MCF 10A (cell line): ENCODE measurements around the gene ABCG1. TPM values are rescaled to one million over a fixed set of nuclear protein-coding genes. Genes with fewer than 3 reads are reported as not detected.

Source experiments
- BruUV-seq: library from RNA; stranded (reverse); fragments of 400-500 nt; replicated peaks from 2 replicates; lab custom pipeline; 2021; lab: Mats Ljungman, UMichigan
- CTCF ChIA-PET: fragments of 300-600 bp; sonication (Branson Sonifier 250); formaldehyde crosslinking; extraction: SDS; loops from one replicate; lab custom pipeline; 2021; ENCODE audit warnings: antibody characterized with exemption, inconsistent platforms; lab: Yijun Ruan, JAX
- POLR2A ChIA-PET: fragments of 300-600, 350-650 bp; sonication (Branson Sonifier 250); formaldehyde crosslinking; extraction: SDS; loops from one replicate; lab custom pipeline; 2020; ENCODE audit warnings: antibody characterized with exemption, inconsistent platforms; lab: Yijun Ruan, JAX
- DNase-seq: peaks from one replicate; pipeline ENCODE4 v3.0.0-alpha.2; 2018; ENCODE audit not compliant: unreplicated experiment
- H3K27ac Mint-ChIP-seq: one replicate; pipeline ENCODE4 v1.8.0; 2022; ENCODE audit warnings: mild to moderate bottlenecking, low read depth, mixed read lengths; ENCODE audit not compliant: unreplicated experiment
- H3K27me3 Mint-ChIP-seq: one replicate; pipeline ENCODE4 v1.8.0; 2022; ENCODE audit warnings: mixed read lengths; ENCODE audit not compliant: insufficient read depth, unreplicated experiment
- H3K36me3 Mint-ChIP-seq: one replicate; pipeline ENCODE4 v1.8.0; 2022; ENCODE audit warnings: mild to moderate bottlenecking, moderate library complexity, mixed read lengths; ENCODE audit not compliant: insufficient read depth, unreplicated experiment
- H3K4me1 Mint-ChIP-seq: one replicate; pipeline ENCODE4 v1.8.0; 2022; ENCODE audit warnings: mixed read lengths; ENCODE audit not compliant: insufficient read depth, unreplicated experiment
- H3K4me3 Mint-ChIP-seq: one replicate; pipeline ENCODE4 v1.8.0; 2022; ENCODE audit warnings: mild to moderate bottlenecking, moderate library complexity, mixed read lengths; ENCODE audit not compliant: unreplicated experiment
- H3K9me3 Mint-ChIP-seq: one replicate; pipeline ENCODE4 v1.8.0; 2022; ENCODE audit warnings: mixed read lengths; ENCODE audit not compliant: unreplicated experiment
- intact Hi-C: fragments of 100-400 bp; cut with micrococcal nuclease; formaldehyde crosslinking; loops from 2 replicates; pipeline ENCODE4 v1.14.1; 2022
- total RNA-seq: library from RNA; stranded (reverse); gene quantifications from 2 replicates; pipeline ENCODE4 v1.2.3, GENCODE V29; 2022
- TF ChIP-seq, protein P1 (sequence below): fragments of 200-600 bp; IDR thresholded peaks from one replicate; pipeline ENCODE4 v1.8.0; 2022; ENCODE audit warnings: antibody characterized with exemption, mild to moderate bottlenecking; ENCODE audit not compliant: unreplicated experiment

Gene ABCG1
- total RNA-seq, 1 experiment from 2014 or later, result 25.5 TPM

DNA sequence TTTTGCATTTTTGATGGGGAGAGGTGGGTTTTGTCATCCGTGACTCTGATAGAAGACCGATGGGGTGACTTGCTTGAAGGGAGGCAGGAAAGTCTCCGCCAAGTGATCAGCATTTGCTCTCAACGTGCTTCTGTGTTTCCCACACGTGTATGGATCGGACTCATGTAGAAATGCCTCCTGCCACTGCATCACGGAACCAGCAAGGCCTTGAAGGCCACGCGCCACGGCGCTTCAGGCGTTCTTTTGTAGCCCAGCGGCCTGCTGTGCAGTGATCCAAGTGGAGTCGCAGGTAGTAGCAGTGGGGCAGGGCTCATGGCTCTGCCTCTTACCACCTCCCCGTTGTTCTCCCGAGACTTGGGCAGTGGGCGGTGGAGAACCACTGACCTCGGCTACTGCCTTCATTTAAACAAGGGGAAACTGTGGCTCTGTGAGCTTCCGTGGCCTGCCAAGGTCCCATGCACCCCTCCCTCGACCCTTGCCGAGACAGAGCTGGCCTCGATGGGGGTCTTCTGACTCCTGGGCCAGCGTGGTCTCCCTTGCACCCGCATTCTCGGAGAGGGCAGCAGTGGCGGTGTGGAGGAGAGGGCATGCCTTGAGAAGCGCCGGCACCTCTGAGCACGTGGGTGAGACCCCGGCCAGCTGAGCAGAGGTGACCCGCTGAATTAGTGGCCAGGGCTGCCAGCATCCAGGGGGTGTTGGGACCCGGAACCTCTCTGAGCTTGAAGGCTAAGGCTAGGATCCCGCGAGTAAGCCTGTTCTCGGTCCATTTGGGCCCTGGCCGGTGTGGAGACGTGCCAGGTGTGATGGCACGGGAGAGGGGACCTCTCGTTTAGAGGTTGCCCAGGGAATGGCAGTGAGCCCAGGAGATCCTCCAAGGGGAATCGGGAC lies 46.1 kb upstream of the ABCG1 start:
- TF ChIP-seq, protein P1, sequence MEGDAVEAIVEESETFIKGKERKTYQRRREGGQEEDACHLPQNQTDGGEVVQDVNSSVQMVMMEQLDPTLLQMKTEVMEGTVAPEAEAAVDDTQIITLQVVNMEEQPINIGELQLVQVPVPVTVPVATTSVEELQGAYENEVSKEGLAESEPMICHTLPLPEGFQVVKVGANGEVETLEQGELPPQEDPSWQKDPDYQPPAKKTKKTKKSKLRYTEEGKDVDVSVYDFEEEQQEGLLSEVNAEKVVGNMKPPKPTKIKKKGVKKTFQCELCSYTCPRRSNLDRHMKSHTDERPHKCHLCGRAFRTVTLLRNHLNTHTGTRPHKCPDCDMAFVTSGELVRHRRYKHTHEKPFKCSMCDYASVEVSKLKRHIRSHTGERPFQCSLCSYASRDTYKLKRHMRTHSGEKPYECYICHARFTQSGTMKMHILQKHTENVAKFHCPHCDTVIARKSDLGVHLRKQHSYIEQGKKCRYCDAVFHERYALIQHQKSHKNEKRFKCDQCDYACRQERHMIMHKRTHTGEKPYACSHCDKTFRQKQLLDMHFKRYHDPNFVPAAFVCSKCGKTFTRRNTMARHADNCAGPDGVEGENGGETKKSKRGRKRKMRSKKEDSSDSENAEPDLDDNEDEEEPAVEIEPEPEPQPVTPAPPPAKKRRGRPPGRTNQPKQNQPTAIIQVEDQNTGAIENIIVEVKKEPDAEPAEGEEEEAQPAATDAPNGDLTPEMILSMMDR, result no peak
- peaks cover 23% of the 10 kb centered on the region for H3K4me1 Mint-ChIP-seq
- ChIA-PET CTCF (interaction anchor here (0.5 to 2.0 kb wide), 6 partner anchors 20 to 560 kb away, joined by 3 to 6 read pairs (median 3); no protein-coding TSS in a partner anchor), POLR2A (interaction anchor here (0.5 to 2.1 kb wide), 6 partner anchors 9 to 104 kb away, joined by 4 to 42 read pairs (median 11); partner anchors contain the start of gene ABCG1)
- no peaks in the 10 kb centered on the region for H3K36me3 Mint-ChIP-seq
- H3K27ac Mint-ChIP-seq, result peak overlapping the region; percentile 90
- no peaks in the 10 kb centered on the region for H3K9me3 Mint-ChIP-seq
- BruUV-seq, result no TSS peak
- intact Hi-C loops, result no loop called here
- no peak for DNase-seq
- no peak overlapping the region for H3K4me3 Mint-ChIP-seq
- no peaks in the 10 kb centered on the region for H3K27me3 Mint-ChIP-seq

DNA sequence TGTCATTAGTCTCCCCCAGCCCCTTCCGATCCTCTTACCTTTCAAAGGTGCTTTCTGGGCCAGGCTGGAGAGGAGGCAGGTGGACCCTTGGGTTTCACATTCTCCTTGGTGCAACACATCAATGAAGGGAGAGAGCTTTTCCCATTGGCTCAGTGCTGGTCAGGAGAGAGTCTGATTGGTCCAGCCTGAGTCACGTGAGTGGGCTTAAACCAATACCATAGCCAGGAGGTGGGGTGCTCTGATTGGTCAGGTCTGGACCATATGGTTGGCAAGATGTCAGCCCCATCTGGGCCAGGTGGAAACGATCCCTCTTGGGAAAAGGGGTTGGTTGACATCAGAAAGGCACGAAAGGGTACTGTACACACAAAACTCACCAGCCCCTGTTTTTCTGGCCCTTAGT lies 44.8 kb upstream of the ABCG1 start:
- no peaks in the 10 kb centered on the region for H3K9me3 Mint-ChIP-seq
- no TSS peak for BruUV-seq
- H3K36me3 Mint-ChIP-seq, result no peaks in the 10 kb centered on the region
- H3K4me1 Mint-ChIP-seq, result peaks cover 23% of the 10 kb centered on the region
- TF ChIP-seq, protein P1, result no peak
- ChIA-PET POLR2A (interaction anchor here (1.3 kb wide), 1 partner anchor 15 kb away, joined by 3 read pairs; no protein-coding TSS in a partner anchor), CTCF (interaction anchor here (0.5 to 2.0 kb wide), 3 partner anchors 19 to 210 kb away, joined by 4 to 6 read pairs (median 4); no protein-coding TSS in a partner anchor)
- H3K27ac Mint-ChIP-seq, result peak overlapping the region; percentile 75
- no peaks in the 10 kb centered on the region for H3K27me3 Mint-ChIP-seq
- no peak for DNase-seq
- intact Hi-C loops, result no loop called here
- no peak overlapping the region for H3K4me3 Mint-ChIP-seq

DNA sequence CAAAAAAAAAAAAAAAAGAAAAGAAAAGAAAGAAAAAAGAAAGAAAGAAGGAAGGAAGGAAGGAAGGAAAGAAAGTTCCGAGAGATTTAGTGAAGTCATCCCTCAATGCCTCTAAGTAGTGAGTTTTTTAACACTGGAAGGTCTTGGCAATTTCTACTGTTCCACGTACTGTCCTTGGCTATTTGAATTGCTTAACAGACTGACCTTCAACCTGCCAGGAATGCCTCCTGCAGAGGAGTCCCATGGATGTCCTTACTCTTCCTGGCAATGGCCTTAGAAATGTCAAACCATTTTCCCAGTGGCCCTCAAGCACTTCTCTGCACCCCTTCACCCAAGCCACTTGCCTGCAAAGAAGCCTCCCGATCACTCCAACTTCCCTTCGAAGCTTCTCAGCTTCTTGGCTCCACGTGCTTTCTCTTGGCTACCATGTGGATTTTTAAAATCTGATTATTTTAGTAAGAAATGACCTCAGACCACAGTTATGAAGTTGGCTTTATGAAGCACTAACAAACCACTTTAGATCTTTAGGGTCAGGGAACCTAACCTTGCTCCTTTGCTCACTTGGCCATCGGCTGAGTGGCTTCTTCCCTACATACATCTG lies 43.7 kb upstream of the ABCG1 start:
- BruUV-seq, result no TSS peak
- TF ChIP-seq, protein P1, result no peak
- CTCF ChIA-PET, result no interaction called here

DNA sequence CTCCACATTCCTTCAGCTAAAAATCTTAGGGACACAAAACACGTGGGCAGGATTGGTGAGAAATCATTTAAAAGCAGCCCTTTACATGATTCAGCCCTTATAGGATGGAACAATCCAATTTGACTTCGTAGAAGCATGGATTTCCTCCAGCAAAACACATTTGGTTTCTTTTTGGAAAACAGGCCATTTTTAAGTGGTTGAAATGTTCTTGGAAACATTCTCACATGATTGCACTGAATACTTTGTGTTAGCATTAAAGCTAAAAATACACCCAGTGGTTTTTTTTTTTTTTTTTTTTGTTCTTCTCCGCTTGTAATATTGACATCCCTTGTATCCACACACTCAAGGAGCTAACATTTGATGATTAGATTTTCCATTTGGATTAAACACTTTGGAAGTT lies 42.1 kb upstream of the ABCG1 start:
- Mint-ChIP-seq H3K27ac (no peak overlapping the region), H3K36me3 (no peaks in the 10 kb centered on the region), H3K9me3 (no peaks in the 10 kb centered on the region), H3K27me3 (no peaks in the 10 kb centered on the region), H3K4me3 (no peak overlapping the region), H3K4me1 (no peaks in the 10 kb centered on the region)
- TF ChIP-seq, protein P1, result no peak
- DNase-seq, result no peak
- BruUV-seq, result no TSS peak
- ChIA-PET POLR2A (interaction anchor here (0.6 to 1.0 kb wide), 3 partner anchors 16 to 44 kb away, joined by 3 to 4 read pairs (median 3); no protein-coding TSS in a partner anchor), CTCF (no interaction called here)
- intact Hi-C loops, result no loop called here

More for the DNA sequence above, 43.7 kb upstream of the ABCG1 start:
- intact Hi-C loops, result no loop called here
- Mint-ChIP-seq H3K27me3 (no peaks in the 10 kb centered on the region), H3K4me1 (peaks cover 14% of the 10 kb centered on the region), H3K9me3 (no peaks in the 10 kb centered on the region), H3K36me3 (no peaks in the 10 kb centered on the region), H3K4me3 (no peak overlapping the region), H3K27ac (no peak overlapping the region)
- no peak for DNase-seq
- POLR2A ChIA-PET, result interaction anchor here (0.6 kb wide), 1 partner anchor 285 kb away, joined by 3 read pairs; no protein-coding TSS in a partner anchor
